Measurements from ENCODE around the gene TMC8.

Gene TMC8

GRCh38 chr17:78123258-78123929 is 7.2 kb upstream of the TMC8 start:
- ATAC-seq (ENCODE audit: low read depth), result no peak
- H3K4me1 ChIP-seq (ENCODE audit: insufficient read depth, poor library complexity, severe bottlenecking), result no peaks in the 10 kb centered on the region
- no peaks in the 10 kb centered on the region for H3K9me3 ChIP-seq (ENCODE audit: severe bottlenecking)
- DNase-seq (ENCODE audit: low spot score), result no peak
- no peak for TF ChIP-seq CTCF (IDR thresholded peaks at IDR 0.05; ENCODE audit: poor library complexity, severe bottlenecking)
- H3K4me3 ChIP-seq (ENCODE audit: severe bottlenecking), result no peak overlapping the region
- H3K36me3 ChIP-seq (ENCODE audit: low read depth), result peaks cover 20% of the 10 kb centered on the region
- H3K27me3 ChIP-seq (ENCODE audit: insufficient read depth, poor library complexity, severe bottlenecking), result no peaks in the 10 kb centered on the region
- no peak overlapping the region for H3K27ac ChIP-seq (ENCODE audit: poor library complexity, severe bottlenecking)

- peaks cover 4% of the 10 kb centered on the region for H3K4me1 ChIP-seq (ENCODE audit: insufficient read depth, poor library complexity, severe bottlenecking)
- no peak for DNase-seq (ENCODE audit: low spot score)
- no peak for ATAC-seq (ENCODE audit: low read depth)
- no peaks in the 10 kb centered on the region for H3K9me3 ChIP-seq (ENCODE audit: severe bottlenecking)
- H3K27ac ChIP-seq (ENCODE audit: poor library complexity, severe bottlenecking), result no peak overlapping the region
- H3K36me3 ChIP-seq (ENCODE audit: low read depth), result peaks cover 20% of the 10 kb centered on the region
- H3K4me3 ChIP-seq (ENCODE audit: severe bottlenecking), result no peak overlapping the region
- no peaks in the 10 kb centered on the region for H3K27me3 ChIP-seq (ENCODE audit: insufficient read depth, poor library complexity, severe bottlenecking)
- TF ChIP-seq CTCF (IDR thresholded peaks at IDR 0.05; ENCODE audit: poor library complexity, severe bottlenecking), result no peak
These were observed 6.3 kb upstream of the TMC8 start for GRCh38 chr17:78124081-78124835.

GRCh38 chr17:78124836-78125137 is 5.8 kb upstream of the TMC8 start:
- Histone ChIP-seq H3K36me3 (ENCODE audit: low read depth) (peaks cover 20% of the 10 kb centered on the region), H3K4me3 (ENCODE audit: severe bottlenecking) (no peak overlapping the region)

GRCh38 chr17:78125138-78125913 is 5.2 kb upstream of the TMC8 start:
- no peaks in the 10 kb centered on the region for H3K27me3 ChIP-seq (ENCODE audit: insufficient read depth, poor library complexity, severe bottlenecking)
- no peak for DNase-seq (ENCODE audit: low spot score)
- no peak for TF ChIP-seq CTCF (IDR thresholded peaks at IDR 0.05; ENCODE audit: poor library complexity, severe bottlenecking)
- H3K4me1 ChIP-seq (ENCODE audit: insufficient read depth, poor library complexity, severe bottlenecking), result peaks cover 4% of the 10 kb centered on the region
- no peaks in the 10 kb centered on the region for H3K9me3 ChIP-seq (ENCODE audit: severe bottlenecking)
- H3K27ac ChIP-seq (ENCODE audit: poor library complexity, severe bottlenecking), result no peak overlapping the region
- no peak for ATAC-seq (ENCODE audit: low read depth)
- no peak overlapping the region for H3K4me3 ChIP-seq (ENCODE audit: severe bottlenecking)
- H3K36me3 ChIP-seq (ENCODE audit: low read depth), result peaks cover 20% of the 10 kb centered on the region

More at GRCh38 chr17:78124836-78125137, 5.8 kb upstream of the TMC8 start:
- Histone ChIP-seq H3K27me3 (ENCODE audit: insufficient read depth, poor library complexity, severe bottlenecking) (no peaks in the 10 kb centered on the region), H3K27ac (ENCODE audit: poor library complexity, severe bottlenecking) (no peak overlapping the region), H3K4me1 (ENCODE audit: insufficient read depth, poor library complexity, severe bottlenecking) (peaks cover 4% of the 10 kb centered on the region), H3K9me3 (ENCODE audit: severe bottlenecking) (no peaks in the 10 kb centered on the region)
- ATAC-seq (ENCODE audit: low read depth) (no peak), DNase-seq (ENCODE audit: low spot score) (no peak)
- TF ChIP-seq CTCF (IDR thresholded peaks at IDR 0.05; ENCODE audit: poor library complexity, severe bottlenecking), result no peak
